Jurkat, Clone E6-1 (cell line): ENCODE measurements around the gene SH3TC1.
A peak's percentile ranks its signal among the peaks of the same experiment; 100 is the strongest.

Source experiments
- DNase-seq: peaks from one replicate; pipeline ENCODE4 v3.0.0-alpha.2; 2011; ENCODE audit warnings: low read depth, low spot score
- H3K4me3 ChIP-seq: 2 replicates; pipeline ENCODE4 v1.5.1; 2011; ENCODE audit warnings: mild to moderate bottlenecking, low read length, control low read depth, moderate library complexity

Gene SH3TC1

DNA sequence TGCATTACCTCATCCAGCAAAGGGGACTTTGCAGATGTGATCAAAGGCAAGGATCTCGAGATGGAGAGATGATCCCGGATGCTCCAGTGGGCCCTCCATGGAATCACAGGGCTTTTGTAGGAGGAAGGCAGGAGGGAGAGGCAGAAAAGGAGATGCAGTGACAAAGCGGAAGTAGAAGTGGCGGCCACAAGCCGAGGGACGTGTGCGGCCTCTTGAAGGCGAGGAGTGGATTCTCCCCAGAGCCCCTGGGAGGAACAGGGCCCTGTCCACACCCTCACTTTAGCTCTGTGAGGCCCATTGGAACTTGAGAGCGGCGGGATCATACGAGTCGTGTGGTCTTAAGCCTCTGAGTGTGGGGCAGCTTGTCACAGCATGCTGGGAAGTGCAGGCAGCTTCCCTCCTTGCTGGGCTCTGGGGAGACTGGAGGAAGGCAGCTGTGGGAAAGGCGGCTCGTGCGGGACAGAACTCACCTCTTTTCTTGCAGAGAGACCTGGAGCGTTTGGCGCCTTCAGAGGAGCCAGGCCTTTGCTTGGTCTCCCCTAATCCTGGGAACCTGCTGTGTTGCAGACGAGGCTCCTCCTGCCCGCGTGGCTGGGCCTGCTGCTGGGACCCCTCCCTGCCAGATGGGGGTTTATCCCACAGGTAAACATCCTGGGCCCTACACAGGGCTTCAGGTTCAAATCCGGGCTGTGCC, 10.2 kb downstream of the SH3TC1 start:
- H3K4me3 ChIP-seq = no peak overlapping the region
- no peak for DNase-seq

DNA sequence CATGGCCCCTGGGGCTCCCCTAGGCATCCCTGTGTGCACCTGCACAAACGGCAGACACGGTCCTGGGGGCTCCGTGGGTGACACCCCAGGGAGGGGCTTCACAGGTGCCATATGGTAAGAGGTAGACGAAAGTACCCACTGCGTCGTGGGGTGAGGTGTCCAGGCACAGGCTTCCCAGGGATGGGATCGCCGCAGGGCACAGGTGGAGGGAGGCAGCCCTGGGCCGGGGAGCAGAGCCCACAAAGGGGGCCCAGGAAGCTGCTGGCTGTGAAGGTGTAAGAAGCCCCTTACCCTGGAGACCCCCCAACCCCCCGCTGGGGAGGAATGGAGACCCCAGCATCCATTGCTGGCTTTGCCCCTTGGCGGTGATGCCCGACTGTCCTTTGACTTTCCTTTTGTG, 10.9 kb downstream of the SH3TC1 start:
- no peak overlapping the region for H3K4me3 ChIP-seq
- DNase-seq = no peak

DNA sequence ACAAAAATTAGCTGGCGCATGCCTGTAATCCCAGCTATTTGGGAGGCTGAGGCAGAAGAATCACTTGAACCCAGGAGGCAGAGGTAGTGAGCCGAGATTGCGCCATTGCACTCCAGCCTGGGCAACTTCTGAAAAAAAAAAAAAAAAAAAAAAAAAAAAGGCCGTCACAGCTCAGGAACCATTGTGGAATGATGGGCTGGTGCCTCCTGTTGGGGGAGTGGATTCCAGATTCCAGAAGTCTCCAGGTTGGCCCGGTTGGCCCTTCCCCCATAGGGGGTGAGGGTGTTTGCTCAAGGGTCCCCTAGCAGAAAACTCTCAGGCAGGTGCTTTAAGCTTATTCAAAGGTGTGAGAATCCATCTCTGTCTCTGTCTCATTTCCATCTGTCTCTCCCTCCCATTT, 11.5 kb downstream of the SH3TC1 start:
- no peak for DNase-seq
- no peak overlapping the region for H3K4me3 ChIP-seq

- no peak overlapping the region for H3K4me3 ChIP-seq
- no peak for DNase-seq
Measured at GRCh38 chr4:8211251-8211650, 12.2 kb downstream of the SH3TC1 start.

GRCh38 chr4:8211737-8212581, 12.9 kb downstream of the SH3TC1 start:
- no peak for DNase-seq
- H3K4me3 ChIP-seq = no peak overlapping the region

- no peak overlapping the region for H3K4me3 ChIP-seq
- DNase-seq = no peak
Measured at GRCh38 chr4:8212622-8213021, 13.5 kb downstream of the SH3TC1 start.

DNA sequence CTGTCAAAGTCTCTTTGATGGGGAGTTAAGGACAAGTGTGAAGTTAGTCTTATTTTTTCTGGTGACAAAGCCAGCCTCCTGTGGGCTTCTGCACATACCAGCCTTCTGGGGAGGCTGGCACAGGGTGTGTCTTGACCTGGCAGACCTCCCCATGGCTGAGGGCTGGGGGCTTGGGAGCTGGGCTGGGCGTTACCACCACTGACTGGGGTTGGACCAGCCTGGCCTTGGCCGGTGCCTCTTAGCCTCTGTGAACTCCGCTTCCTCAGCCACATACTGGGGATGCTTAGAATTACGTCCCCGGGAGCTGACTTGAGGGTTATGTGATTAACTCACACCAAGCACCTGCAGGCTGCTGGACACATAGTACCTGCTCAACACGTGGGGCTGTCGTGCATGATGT, 14.0 kb downstream of the SH3TC1 start:
- DNase-seq = no peak
- H3K4me3 ChIP-seq = no peak overlapping the region

DNA sequence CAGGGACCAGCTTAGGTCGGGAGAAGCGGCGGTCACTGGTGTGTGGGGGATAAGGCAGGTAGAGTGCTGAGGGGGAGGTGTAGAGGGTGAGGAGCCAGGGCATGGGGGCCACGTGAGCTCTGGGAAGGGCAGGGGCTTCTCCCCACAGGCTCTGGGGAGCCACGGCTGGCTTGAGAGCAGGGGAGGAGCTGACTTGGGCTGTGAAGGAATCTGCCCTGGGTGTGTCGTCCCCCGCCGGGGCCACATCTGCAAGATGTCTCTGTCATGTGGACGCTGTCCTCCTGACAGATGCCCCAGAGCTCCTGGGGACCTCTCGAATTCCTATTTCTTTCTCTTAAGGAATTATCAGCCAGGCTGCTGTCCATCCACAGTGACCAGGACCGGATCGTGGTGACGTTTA, 15.0 kb downstream of the SH3TC1 start:
- DNase-seq = no peak
- no peak overlapping the region for H3K4me3 ChIP-seq

DNA sequence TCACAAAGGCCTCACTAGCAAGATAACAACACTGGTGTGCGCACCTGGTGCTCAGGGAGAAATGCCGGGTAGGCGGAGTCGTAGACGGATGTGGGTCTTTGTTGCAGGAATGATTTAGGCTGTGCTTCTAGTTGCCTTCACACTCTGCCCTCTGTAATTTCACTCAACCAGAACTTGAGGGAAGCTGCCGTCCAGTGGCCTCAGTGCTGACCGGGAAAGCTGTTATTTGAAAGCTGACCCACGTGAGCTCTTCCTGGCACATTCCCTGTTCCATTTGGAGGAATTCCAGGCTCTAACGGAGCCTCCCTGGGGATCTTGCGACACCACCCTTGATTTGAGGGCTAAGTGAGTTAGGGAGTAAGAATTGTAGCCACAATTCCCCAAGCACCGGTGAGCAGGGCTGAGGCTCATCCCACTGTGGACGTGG, 15.9 kb downstream of the SH3TC1 start:
- peak; percentile 85 for DNase-seq
- H3K4me3 ChIP-seq = peak overlapping the region; percentile 15

GRCh38 chr4:8215641-8216442, 16.8 kb downstream of the SH3TC1 start:
- H3K4me3 ChIP-seq = no peak overlapping the region
- DNase-seq = no peak

DNA sequence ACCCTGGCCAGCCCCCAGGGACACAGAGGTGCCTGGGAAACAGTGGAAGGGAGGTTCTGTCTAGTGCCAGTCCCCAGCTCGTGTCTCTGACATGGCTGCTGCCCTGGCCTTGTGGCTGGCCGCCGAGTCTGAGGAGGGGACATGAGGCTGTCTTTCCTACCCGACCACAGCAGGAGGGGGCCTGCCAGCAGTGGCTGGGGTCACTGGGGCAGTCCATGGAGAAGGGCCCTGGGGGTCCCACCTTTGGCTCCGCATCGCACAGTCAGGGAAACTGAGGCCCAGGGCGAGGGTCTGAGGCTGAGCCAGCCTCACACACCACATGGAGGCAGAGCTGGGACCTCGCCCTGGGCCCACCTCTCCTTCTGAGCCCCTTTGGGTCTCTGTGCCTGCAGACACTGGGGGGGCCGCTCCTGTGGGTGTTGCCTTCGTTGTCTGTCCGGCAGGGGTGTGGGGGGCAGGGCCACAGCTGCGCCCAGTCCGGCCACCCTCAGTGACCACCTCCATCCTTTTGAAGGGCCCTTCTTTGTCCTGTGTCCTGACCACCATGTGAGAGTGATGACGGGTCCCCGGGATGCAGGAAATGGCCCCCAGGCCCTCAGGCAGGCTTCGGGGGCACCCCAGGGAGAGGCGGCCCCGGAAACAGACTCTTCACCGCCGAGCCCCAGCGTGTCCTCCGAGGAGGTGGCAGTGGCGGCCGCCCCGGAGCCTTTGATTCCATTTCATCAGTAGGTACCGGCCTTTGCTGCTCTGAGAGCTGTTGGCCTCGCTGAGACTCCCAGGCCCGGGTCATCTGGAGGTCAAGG, 17.6 kb downstream of the SH3TC1 start:
- H3K4me3 ChIP-seq = no peak overlapping the region
- no peak for DNase-seq

GRCh38 chr4:8217246-8217511, 18.1 kb downstream of the SH3TC1 start:
- no peak for DNase-seq
- no peak overlapping the region for H3K4me3 ChIP-seq

GRCh38 chr4:8217871-8218270, 18.8 kb downstream of the SH3TC1 start:
- peak overlapping the region; percentile 1; the same call in 1 of the 2 replicates for H3K4me3 ChIP-seq
- no peak for DNase-seq

- DNase-seq = peak; percentile 90
- peak overlapping the region; percentile 24 for H3K4me3 ChIP-seq
Measured at GRCh38 chr4:8218371-8219031, 19.4 kb downstream of the SH3TC1 start.

DNA sequence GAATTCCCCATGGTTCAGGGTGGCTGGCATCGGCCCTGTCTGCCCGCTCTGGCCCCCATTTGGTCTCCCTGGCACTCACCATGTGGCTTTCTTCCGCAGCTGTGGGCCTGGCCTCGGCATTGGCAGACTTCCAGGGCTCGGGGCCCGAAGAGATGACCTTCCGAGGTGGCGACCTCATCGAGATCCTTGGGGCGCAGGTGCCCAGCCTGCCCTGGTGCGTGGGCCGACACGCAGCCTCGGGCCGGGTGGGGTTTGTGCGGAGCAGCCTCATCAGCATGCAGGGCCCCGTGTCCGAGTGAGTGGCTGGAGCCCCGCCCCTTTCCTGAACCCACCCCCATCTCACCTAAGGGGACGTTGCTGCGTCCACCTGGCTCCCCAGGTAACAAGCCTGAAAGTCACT, 20.1 kb downstream of the SH3TC1 start:
- DNase-seq = no peak

GRCh38 chr4:8220661-8221450, 21.8 kb downstream of the SH3TC1 start:
- no peak overlapping the region for H3K4me3 ChIP-seq
- no peak for DNase-seq

More for the DNA sequence above, 20.1 kb downstream of the SH3TC1 start:
- H3K4me3 ChIP-seq = no peak overlapping the region

DNA sequence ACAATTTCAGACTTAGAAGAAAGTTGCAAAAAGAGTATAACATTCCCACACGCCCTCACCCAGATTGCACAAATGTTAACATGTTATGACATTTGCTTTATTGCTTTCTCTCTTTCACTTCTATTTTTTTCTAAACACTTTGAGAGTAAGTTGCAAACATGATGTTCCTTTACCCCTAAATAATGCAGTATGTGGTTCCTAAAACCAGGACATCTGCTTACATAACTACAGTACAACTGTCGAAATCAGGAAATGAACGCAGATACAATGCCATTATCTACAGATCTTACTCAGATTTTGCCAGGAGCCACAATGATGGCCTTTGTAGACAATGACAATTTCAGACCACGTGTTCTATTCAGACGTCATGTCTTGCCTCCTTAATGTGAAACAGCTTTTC, 22.4 kb downstream of the SH3TC1 start:
- peak; percentile 86 for DNase-seq
- no peak overlapping the region for H3K4me3 ChIP-seq

DNA sequence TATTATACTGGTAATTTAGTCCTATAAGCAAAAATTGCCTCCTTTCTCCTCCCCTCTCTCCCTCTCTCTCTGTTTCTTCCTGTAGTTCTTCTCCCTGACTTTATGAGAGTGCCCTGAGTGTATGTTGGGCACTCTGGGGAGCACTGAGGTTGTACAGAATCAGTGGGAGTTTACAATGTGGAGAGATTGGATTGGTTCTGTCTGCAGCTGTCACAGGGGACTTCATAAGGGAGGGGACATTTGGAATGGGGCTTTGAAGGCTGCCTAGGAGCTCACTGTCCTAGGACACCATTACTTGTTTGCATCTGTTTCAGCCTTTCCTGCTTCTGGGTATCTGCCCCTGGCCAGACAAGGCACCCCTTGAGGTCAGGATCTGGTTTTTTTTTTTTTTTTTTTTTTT, 22.9 kb downstream of the SH3TC1 start:
- no peak overlapping the region for H3K4me3 ChIP-seq
- DNase-seq = no peak
